ENCODE results near the gene PCDH15. TPM values are rescaled to one million over a fixed set of nuclear protein-coding genes. Genes with fewer than 3 reads are reported as not detected.

PCDH15 gene
- total RNA-seq, 1 experiment from 2014 or later, result 0.61 TPM

- H3K14ac ChIP-seq (ENCODE audit: insufficient read depth, low read length), result no peak overlapping the region
- H2AFZ ChIP-seq (ENCODE audit: low read length), result no peak overlapping the region
- H3K27me3 Mint-ChIP-seq (ENCODE audit: low read depth), result no peaks in the 10 kb centered on the region
- no peaks in the 10 kb centered on the region for H3K79me1 ChIP-seq (ENCODE audit: insufficient read depth, low read depth, low read length, poor library complexity, severe bottlenecking)
- no peaks in the 10 kb centered on the region for H3K27me3 ChIP-seq (ENCODE audit: insufficient read depth, low read length)
- no peak overlapping the region for H3T11ph ChIP-seq (ENCODE audit: low read length)
- no peaks in the 10 kb centered on the region for H3K79me2 ChIP-seq (ENCODE audit: insufficient read depth, low read length)
- H3K9me3 Mint-ChIP-seq, result no peaks in the 10 kb centered on the region
- TF ChIP-seq CTCF (conservative IDR thresholded peaks at IDR 0.05), result no peak
- H2BK12ac ChIP-seq (ENCODE audit: insufficient read length, low read depth, low read length), result no peak overlapping the region
- no peak for DNase-seq
- H3K18ac ChIP-seq (ENCODE audit: insufficient read length, low read depth, low read length), result no peak overlapping the region
- no peak overlapping the region for H2AK5ac ChIP-seq (ENCODE audit: insufficient read length, low read length)
- no peak overlapping the region for H3K23ac ChIP-seq (ENCODE audit: insufficient read length, low read depth, low read length)
- no peak overlapping the region for H3K4ac ChIP-seq (ENCODE audit: low read depth, low read length)
- H2BK20ac ChIP-seq (ENCODE audit: low read depth, low read length, poor library complexity, severe bottlenecking), result no peak overlapping the region
- no peaks in the 10 kb centered on the region for H3K4me1 ChIP-seq (ENCODE audit: insufficient read depth, low read length)
- H3K4me2 ChIP-seq (ENCODE audit: insufficient read depth, insufficient read length, low read length), result no peak overlapping the region
- H3K23me2 ChIP-seq (ENCODE audit: insufficient read length, low read depth, low read length, poor library complexity, severe bottlenecking), result no peaks in the 10 kb centered on the region
- WGBS (ENCODE audit: extremely low coverage, insufficient read length, low lambda C conversion rate), result no CpG with 5 or more reads among the region's 2 CpGs
- no peak overlapping the region for H4K8ac ChIP-seq (replicated peaks; ENCODE audit: insufficient read length, low read depth, low read length)
- H3K36me3 Mint-ChIP-seq (ENCODE audit: insufficient read depth in 1 of 3, low read depth in 3 of 3), result no peaks in the 10 kb centered on the region
- H3K27ac Mint-ChIP-seq, result peak overlapping the region in 1 of 3 experiments; percentile 18; a peak in 1 of 7 replicates
- H2BK5ac ChIP-seq (ENCODE audit: insufficient read length, low read length), result no peak overlapping the region
- no peak overlapping the region for H3K27ac ChIP-seq (ENCODE audit: insufficient read length, low read depth, low read length)
- no peaks in the 10 kb centered on the region for H4K20me1 ChIP-seq (ENCODE audit: control insufficient read depth, insufficient read depth, insufficient read length)
- H2BK15ac ChIP-seq (ENCODE audit: low read depth, low read length), result no peak overlapping the region
- H3K4me3 Mint-ChIP-seq, result no peak overlapping the region
- H3K9ac ChIP-seq (ENCODE audit: extremely low read depth, insufficient read length, low read length), result no peak overlapping the region
- H2BK120ac ChIP-seq (ENCODE audit: low read depth, low read length, poor library complexity, severe bottlenecking), result no peak overlapping the region
- no peaks in the 10 kb centered on the region for H3K9me3 ChIP-seq (ENCODE audit: control insufficient read depth, low read depth, low read length)
- no peak overlapping the region for H4K5ac ChIP-seq (ENCODE audit: insufficient read length, low read depth, low read length)
- no peak overlapping the region for H3K56ac ChIP-seq (ENCODE audit: insufficient read length, low read depth, low read length)
- H3K4me1 Mint-ChIP-seq, result no peaks in the 10 kb centered on the region; a peak in 1 of 4 replicates
- no peak overlapping the region for H4K91ac ChIP-seq (ENCODE audit: insufficient read length, low read depth, low read length)
Observed at GRCh38 chr10:54554028-54554427, 247.0 kb downstream of the PCDH15 start.

Data from H9 (cell line).